NCI-H1694 treated with DMSO at 0.1 percent for 48 hours (cell line): ENCODE data around the gene GCK.
"Not testable (repeated sequence)": the region's sequence is repeated elsewhere in the genome, so short reads cannot be mapped to it uniquely, and the experiment has no call there.

Experiments used
- DNase-seq: peaks from one replicate; lab custom pipeline; 2025; lab: John Stamatoyannopoulos, UW

Gene GCK

GRCh38 chr7:44177570-44178131 is 11.6 kb downstream of the GCK start:
- DNase-seq = peak; percentile 34

GRCh38 chr7:44176486-44176885 is 12.8 kb downstream of the GCK start:
- no peak for DNase-seq

DNA sequence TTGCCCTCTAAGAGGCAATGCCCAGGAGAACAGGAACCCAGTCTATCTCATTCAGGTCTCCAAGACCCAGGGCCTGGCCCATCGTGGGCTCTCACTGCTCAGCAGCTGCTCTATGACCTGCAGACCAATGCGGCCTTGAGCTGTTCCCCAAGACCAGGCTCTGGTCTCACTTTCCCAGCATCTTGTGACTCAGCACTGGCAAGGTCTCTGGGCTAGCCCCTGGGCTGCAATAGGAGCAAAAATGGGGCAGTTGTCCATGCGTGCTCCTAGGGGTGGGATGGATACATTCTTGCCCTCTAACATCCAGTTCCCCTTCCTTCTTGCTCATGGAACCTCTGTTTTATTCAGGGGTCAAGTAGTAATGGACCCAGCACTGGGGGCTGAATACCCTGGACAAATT is 13.5 kb downstream of the GCK start:
- DNase-seq = no peak

GRCh38 chr7:44174694-44174948 is 14.6 kb downstream of the GCK start:
- not testable (repeated sequence) for DNase-seq

DNA sequence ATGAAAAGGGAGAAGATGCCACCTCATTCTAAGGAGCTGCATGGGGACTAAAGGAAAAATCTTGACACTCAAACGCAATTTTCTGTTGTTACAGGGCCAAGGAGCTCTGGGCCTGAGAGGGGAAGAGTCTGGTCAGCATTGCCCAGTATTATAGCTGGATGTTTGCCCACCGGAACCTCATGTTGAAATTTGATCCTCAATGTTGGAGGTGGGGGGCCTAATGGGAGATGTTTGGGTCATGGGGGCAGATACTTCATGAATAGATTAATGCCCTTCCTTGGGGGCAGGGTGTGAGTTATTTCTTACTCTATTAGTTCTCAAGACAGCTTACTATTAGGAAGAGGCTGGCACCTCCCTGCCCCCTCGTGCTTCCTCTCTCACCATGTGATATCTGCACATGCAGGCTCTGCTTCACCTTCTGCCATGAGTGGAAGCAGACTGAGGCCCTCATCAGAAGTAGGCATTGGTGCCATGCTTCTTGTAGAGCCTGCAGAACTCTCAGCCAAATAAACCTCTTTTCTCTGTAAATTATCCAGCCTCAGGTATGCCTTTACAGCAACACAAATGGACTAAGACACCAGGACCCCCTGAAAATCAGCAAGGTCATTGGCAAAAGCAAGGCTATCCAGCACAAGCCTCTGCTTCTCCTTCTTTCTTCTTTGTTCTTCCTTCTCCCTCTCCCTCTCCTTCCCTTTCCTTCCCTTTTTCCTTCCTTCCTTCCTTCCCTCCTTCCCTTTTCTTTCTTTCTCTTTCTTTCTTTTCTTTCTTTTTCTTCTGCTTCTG is 15.1 kb downstream of the GCK start:
- DNase-seq = no peak

GRCh38 chr7:44172803-44173424 is 16.3 kb downstream of the GCK start:
- no peak for DNase-seq

DNA sequence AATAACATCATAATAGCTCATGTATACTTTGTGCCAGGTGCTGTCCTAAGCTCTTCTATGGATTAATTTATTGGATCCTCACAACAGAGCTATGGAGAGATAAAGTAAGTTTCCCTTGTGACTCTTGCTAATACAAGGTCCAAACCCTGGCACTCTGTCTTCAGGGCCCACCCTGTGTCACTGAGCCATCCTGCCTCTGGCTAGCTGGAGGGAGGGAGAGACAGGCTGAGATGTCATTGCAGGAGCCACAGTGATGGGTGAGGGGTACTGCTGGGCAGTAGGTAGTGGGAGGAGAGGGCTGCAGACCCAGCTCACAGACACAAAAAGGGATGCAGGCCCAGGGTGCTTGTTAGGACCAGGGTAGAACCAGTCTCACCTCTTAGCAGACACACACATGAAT is 16.9 kb downstream of the GCK start:
- DNase-seq = no peak

DNA sequence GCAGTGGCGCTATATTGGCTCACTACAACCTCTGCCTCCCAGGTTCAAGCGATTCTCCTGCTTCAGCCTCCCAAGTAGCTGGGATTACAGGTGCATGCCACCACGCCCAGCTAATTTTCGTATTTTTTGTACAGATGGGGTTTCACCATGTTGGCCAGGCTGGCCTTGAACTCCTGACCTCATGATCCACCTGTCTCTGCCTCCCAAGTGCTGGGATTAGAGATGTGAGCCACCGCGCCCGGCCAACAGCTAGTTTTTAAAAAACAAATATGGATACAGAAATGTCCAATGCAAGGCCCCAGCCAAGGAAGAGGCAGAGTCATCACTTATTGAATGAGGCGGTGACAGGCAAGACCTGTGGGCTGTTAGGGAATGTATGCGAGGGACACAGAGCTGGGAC is 17.3 kb downstream of the GCK start:
- DNase-seq = not testable (repeated sequence)

DNA sequence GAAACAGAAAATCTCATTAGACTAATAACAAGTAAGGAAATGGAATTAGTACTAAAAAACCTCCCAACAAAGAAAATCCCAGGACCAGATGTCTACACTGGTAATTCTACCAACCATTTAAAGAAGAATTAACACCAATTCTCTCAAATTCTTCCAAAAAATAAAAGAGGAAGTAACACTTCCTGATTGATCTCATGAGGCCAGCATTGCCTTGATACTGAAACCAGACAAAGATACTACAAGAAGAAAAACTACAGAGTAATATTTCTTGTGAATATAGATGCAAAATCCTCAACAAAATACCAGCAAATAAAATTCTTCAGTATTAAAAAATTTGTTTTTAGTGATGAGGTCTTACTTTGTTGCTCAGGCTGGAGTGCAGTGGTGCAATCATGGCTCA is 21.3 kb downstream of the GCK start:
- no peak for DNase-seq

- no peak for DNase-seq
Observed at GRCh38 chr7:44163591-44163990, 25.6 kb downstream of the GCK start.

- DNase-seq = no peak
Observed at GRCh38 chr7:44162785-44163395, 26.3 kb downstream of the GCK start.

DNA sequence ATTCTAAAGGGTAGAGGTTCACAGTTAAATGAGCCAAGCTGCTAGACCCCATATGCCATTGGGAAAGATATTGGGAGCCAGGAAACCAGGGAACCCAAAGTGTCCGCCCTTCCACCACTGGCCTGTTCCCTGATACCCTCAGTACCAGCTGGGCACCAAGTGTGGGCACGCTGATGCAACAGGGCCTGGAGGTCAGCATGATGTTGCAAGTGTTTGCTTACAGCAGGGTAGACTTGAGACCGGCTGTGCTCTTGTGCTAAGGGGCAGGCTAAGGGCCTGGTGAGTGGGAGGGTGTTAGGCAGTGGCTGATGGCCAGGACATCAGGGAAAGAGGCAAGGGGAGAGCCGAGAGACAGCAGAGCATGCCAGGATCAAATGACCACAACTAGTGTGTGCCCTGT is 27.1 kb downstream of the GCK start:
- DNase-seq = no peak

GRCh38 chr7:44161371-44161770 is 27.9 kb downstream of the GCK start:
- DNase-seq = no peak

- no peak for DNase-seq
Observed at GRCh38 chr7:44159824-44160630, 29.2 kb downstream of the GCK start.

- DNase-seq = no peak
Observed at GRCh38 chr7:44158873-44159631, 30.2 kb downstream of the GCK start.

DNA sequence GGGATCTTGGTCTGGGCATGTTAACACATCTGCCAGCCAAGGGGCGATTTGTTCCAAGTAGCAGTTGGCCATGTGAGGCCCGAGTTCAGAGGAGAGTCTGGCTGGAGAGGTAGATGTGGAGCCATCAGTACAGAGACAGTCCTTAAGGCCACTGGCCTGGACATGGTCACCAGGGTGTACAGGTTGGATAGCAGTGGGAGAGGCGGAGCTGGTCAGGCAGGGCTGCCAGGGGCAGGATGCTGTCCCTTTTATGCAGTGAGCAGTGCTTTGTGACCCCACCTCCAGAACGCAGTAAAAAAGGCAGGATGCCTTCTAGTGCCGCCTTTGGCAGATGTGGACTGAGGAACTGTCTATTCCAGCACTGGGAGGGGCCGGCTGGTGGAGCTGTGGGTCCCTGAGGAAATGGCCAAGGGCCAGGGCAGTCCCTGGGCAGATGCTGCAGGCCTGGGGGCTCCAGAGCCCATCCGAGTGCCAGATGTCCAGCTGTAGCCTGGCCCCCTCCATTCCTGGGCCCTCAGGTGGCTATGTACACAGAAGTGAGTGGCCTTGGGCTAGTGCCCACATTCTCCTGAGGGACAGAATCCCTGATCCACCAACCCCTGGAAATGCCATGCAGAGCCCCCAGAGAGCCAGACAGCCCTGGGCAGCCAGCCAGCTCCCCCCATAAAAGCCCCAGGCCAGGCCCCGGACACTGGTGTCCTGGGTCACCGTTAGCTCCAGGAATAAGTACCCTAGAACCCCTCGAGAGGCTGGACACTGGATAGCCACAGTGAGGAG is 31.0 kb downstream of the GCK start:
- no peak for DNase-seq

DNA sequence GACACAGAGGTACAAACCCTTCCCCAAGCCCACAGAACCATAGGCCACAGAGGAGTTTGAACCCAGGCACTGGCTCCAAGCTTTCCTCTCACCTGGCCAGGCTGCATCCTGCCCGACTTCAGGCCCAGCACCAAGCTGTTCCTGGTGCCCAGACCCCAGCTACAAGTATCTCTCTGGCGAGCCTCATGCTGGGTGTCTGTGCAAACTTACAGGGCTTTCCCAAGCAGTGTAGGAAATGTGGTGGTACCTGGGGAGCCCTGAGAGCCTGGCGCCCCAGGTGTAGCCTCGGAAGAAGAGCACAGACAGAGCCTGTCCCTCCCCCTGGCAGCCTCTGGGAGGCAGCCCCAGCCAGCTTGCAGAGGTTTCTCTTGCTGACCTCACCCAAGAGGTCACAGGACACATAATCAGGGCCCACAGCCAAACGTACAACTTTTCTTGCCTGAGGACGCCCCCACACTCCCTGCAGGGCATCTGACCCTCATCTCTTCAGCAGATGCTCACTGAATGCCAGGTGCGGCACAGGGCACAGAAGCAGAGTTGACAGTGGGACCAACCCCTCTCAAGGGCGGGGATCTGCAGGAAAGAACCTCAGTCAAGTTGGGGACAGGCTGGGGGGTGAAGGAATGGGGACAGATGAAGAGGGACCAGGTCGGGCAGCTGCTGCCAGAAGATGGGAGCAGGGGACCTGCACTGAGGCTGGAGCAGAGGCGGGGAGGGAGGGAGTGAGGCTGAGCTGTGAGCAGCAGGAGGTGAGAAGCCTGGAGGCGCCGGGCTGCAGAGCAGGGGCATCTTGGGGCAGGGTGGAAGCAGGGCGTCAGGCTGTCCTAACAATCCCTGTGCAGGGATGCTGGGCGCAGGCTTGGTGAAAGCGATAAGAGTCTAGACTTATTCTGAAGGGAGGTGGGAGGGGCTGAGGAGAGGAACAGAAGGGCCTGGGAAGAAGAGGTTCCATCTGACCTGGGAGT is 31.8 kb downstream of the GCK start:
- DNase-seq = no peak

- no peak for DNase-seq
Observed at GRCh38 chr7:44156453-44157010, 32.7 kb downstream of the GCK start.
